ENCODE results near the gene MED8. TPM values are rescaled to one million over a fixed set of nuclear protein-coding genes. Genes with fewer than 3 reads are reported as not detected.

The MED8 gene
- total and polyA plus RNA-seq, 9 of the 15 experiments (the other 6 are each of a cell fraction or from before 2014, with no cell fraction given): 23.0 to 120 (median 56.4) TPM

DNA sequence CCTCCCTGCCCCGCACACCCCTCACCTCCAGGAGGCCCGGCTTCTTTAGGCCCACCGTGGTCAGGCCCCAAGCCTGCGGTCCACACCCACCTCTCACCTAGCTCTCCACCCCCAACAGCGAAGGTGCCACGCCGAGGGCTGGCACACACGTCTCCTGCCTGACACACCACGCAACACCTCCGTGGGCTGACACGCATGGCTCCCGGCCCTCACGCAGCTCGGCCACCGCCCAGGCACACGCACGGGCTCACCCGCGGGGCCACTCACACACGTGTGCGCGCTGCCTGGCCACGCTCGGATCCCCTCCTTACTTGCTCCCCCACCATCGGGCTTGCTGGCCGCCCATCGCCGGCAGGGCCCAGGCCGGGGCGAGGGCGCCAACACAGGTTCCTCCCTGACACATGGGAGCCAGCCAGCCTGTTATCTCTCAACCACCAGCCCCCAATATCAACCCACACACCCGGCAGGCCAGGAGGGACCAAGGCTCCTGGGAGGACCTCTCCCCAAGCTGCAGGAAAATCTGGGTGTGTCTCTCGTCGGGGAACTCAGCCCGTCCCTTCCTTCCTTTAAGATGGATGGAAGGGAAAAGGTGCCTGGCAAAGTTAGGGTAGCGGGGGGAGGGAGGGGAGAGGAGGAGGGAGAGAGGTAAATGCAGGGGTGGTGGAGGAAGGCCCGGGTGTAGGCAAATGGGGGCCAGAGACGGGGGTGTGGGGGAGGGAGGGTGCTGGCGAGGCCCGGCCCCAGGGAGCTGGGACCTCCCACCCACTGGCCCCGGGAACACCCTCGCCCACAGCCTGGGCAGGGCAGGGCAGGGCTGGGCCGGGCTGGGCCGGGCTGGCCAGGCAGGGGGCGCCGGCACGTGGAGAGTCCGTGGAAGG lies 22.3 kb downstream of the MED8 start:
- no peaks in the 10 kb centered on the region for H3K27me3 ChIP-seq (ENCODE audit: control insufficient read depth in 2 of 2, insufficient read depth in 2 of 2, low read length in 2 of 2)
- H3K4me1 ChIP-seq (replicated peaks in 1 of 2; ENCODE audit: control insufficient read depth in 2 of 2, insufficient read depth in 2 of 2, low read length in 2 of 2): peaks cover 31 to 45% of the 10 kb centered on the region in 2 experiments
- WGBS (ENCODE audit: insufficient coverage, low coverage, missing lambda C conversion rate): 1% methylated on average over 39 of the region's 48 CpGs
- BruUV-seq (replicated peaks): TSS peak; percentile 61
- DNase-seq (ENCODE audit: extremely low read depth in 1 of 4, low spot score in 3 of 4) (peak; percentile 87 to 90 (median 90)), FAIRE-seq (peak; percentile 82), ATAC-seq (peak; percentile 40)
- intact Hi-C loops (cut with micrococcal nuclease): no loop called here
- peak overlapping the region; percentile 89 for H3K27ac ChIP-seq (ENCODE audit: extremely low read depth, low read depth, low read length)
- peak overlapping the region; percentile 76 to 97 for H3K9ac ChIP-seq (ENCODE audit: insufficient read depth in 1 of 2, low read depth in 2 of 2, low read length in 2 of 2)
- peak overlapping the region; percentile 64 for H3K4me3 ChIP-seq
- peak overlapping the region; percentile 93 for H3K4me2 ChIP-seq (ENCODE audit: insufficient read depth, low read length)
- H3K9me3 ChIP-seq (replicated peaks; ENCODE audit: control insufficient read depth, insufficient read depth, low read depth, low read length): no peaks in the 10 kb centered on the region
- ChIA-PET CTCF (ENCODE audit: low intra/inter-chr PET ratio) (no interaction called here), POLR2A (interaction anchor here (0.5 to 3.1 kb wide), 9 partner anchors 8 to 519 kb away, joined by 3 to 20 read pairs (median 5); partner anchors contain the start of genes CDC20, MED8 and SZT2)
- peaks cover 37% of the 10 kb centered on the region for H3K36me3 ChIP-seq (ENCODE audit: control insufficient read depth, insufficient read depth, low read length)
- in situ Hi-C loops (cut with MboI): no loop called here
- peak overlapping the region; percentile 78 for H2AFZ ChIP-seq (ENCODE audit: low read depth, low read length)
- H4K20me1 ChIP-seq (replicated peaks; ENCODE audit: control insufficient read depth, insufficient read depth, low read length): peaks cover 10% of the 10 kb centered on the region
- H3K9me1 ChIP-seq (ENCODE audit: control insufficient read depth, insufficient read depth, low read length): peaks cover 12% of the 10 kb centered on the region
- peaks cover 40% of the 10 kb centered on the region for H3K79me2 ChIP-seq (ENCODE audit: control insufficient read depth, insufficient read depth, low read length)
- TF ChIP-seq HLTF (IDR thresholded peaks at IDR 0.05) (no peak), GABPB1 (CRISPR knock-in tag; IDR thresholded peaks at IDR 0.05) (no peak; the same call in 1 of the 2 replicates), NFE2L1 (tag; IDR thresholded peaks at IDR 0.05; ENCODE audit: borderline replicate concordance, low read depth) (no peak), EHMT2 (IDR thresholded peaks at IDR 0.05) (no peak), RUNX1 (IDR thresholded peaks at IDR 0.05; ENCODE audit: low read depth) (no peak), NR2C2 (CRISPR knock-in tag; IDR thresholded peaks at IDR 0.05) (no peak), NR2C2 (tag; IDR thresholded peaks at IDR 0.05) (no peak), NFYB (IDR thresholded peaks at IDR 0.05; ENCODE audit: extremely low read depth, insufficient read length) (no peak), ILK (tag; IDR thresholded peaks at IDR 0.05; ENCODE audit: borderline replicate concordance, low read depth) (no peak), TBL1XR1 (IDR thresholded peaks at IDR 0.05; ENCODE audit: low read length in 2 of 2) (0 out of 4 replicates have a peak, but pooled peaks of 1 of the 2 experiments have one; percentile 49), ZNF121 (CRISPR knock-in tag; conservative IDR thresholded peaks at IDR 0.05) (no peak), NKRF (IDR thresholded peaks at IDR 0.05; ENCODE audit: borderline replicate concordance) (peak; percentile 66), ZNF263 (CRISPR knock-in tag; IDR thresholded peaks at IDR 0.05; ENCODE audit: borderline replicate concordance) (peak; percentile 60; the same call in 1 of the 2 replicates)
- TF ChIP-seq, protein P1, sequence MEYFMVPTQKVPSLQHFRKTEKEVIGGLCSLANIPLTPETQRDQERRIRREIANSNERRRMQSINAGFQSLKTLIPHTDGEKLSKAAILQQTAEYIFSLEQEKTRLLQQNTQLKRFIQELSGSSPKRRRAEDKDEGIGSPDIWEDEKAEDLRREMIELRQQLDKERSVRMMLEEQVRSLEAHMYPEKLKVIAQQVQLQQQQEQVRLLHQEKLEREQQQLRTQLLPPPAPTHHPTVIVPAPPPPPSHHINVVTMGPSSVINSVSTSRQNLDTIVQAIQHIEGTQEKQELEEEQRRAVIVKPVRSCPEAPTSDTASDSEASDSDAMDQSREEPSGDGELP (CRISPR knock-in tag; IDR thresholded peaks at IDR 0.05; ENCODE audit: borderline replicate concordance): peak; percentile 80
